Glomerular endothelial cell (primary cell): ENCODE results near the gene MTG2. TPM values are rescaled to one million over a fixed set of nuclear protein-coding genes. Genes with fewer than 3 reads are reported as not detected.
A peak's percentile ranks its signal among the peaks of the same experiment; 100 is the strongest.

ENCODE experiments used
- DNase-seq: peaks from one replicate; pipeline ENCODE4 v3.0.0-alpha.2; 2011; ENCODE audit warnings: low read depth, low spot score; ENCODE audit errors: extremely low read depth
- total RNA-seq: library from RNA; depleted of rRNA; stranded (reverse); fragments of >200 nt; gene quantifications from 2 replicates; pipeline ENCODE4 v1.2.3, GENCODE V29; 2015

The MTG2 gene
- total RNA-seq, 1 donor from 2014 or later: 17.8 TPM

- no peak for DNase-seq
Measured at GRCh38 chr20:62232194-62232593, 49.4 kb downstream of the MTG2 start.

- no peak for DNase-seq
Measured at GRCh38 chr20:62232770-62233645, 50.2 kb downstream of the MTG2 start.

- DNase-seq: no peak
Measured at GRCh38 chr20:62233684-62234083, 50.9 kb downstream of the MTG2 start.

- DNase-seq: no peak
Measured at GRCh38 chr20:62234339-62234738, 51.5 kb downstream of the MTG2 start.

- DNase-seq: no peak
Measured at GRCh38 chr20:62235001-62235776, 52.4 kb downstream of the MTG2 start.

GRCh38 chr20:62235777-62236157 is 52.9 kb downstream of the MTG2 start:
- DNase-seq: no peak

- DNase-seq: no peak
Measured at GRCh38 chr20:62236200-62236599, 53.4 kb downstream of the MTG2 start.

GRCh38 chr20:62236766-62237513 is 54.1 kb downstream of the MTG2 start:
- no peak for DNase-seq

- no peak for DNase-seq
Measured at GRCh38 chr20:62237514-62237800, 54.6 kb downstream of the MTG2 start.

- DNase-seq: peak; percentile 55
Measured at GRCh38 chr20:62237801-62238568, 55.2 kb downstream of the MTG2 start, which contains the start of gene OSBPL2. TSS of gene OSBPL2 (plus strand) at chr20:62238521. CDS start at chr20:62256185, 17,664 bp downstream.

- DNase-seq: no peak
Measured at GRCh38 chr20:62238569-62239277, 55.9 kb downstream of the MTG2 start.

- DNase-seq: no peak
Measured at GRCh38 chr20:62239278-62239879, 56.6 kb downstream of the MTG2 start.

- DNase-seq: no peak
Measured at GRCh38 chr20:62240020-62240685, 57.3 kb downstream of the MTG2 start.

GRCh38 chr20:62241506-62241905 is 58.7 kb downstream of the MTG2 start:
- DNase-seq: no peak

GRCh38 chr20:62242176-62242575 is 59.3 kb downstream of the MTG2 start:
- no peak for DNase-seq

GRCh38 chr20:62243106-62243505 is 60.3 kb downstream of the MTG2 start:
- no peak for DNase-seq

GRCh38 chr20:62243906-62244515 is 61.2 kb downstream of the MTG2 start:
- no peak for DNase-seq

GRCh38 chr20:62244644-62245108 is 61.8 kb downstream of the MTG2 start:
- DNase-seq: no peak
